Endodermal cell (in vitro differentiated cells): Measurements from ENCODE around the gene MPEG1. TPM values are rescaled to one million over a fixed set of nuclear protein-coding genes. Genes with fewer than 3 reads are reported as not detected.

Source experiments
- DNase-seq: peaks from one replicate; pipeline ENCODE4 v3.0.0-alpha.2; 2017
- H3K27ac ChIP-seq: 2 replicates; pipeline ENCODE4 v1.5.1; 2013; ENCODE audit warnings: mild to moderate bottlenecking, low read depth, low read length, moderate library complexity
- H3K27me3 ChIP-seq: 2 replicates; pipeline ENCODE4 v1.6.1; 2013; ENCODE audit warnings: mild to moderate bottlenecking, low read length, moderate library complexity; ENCODE audit not compliant: insufficient read depth, control insufficient read depth, poor library complexity, severe bottlenecking
- H3K36me3 ChIP-seq: 2 replicates; pipeline ENCODE4 v1.7.0; 2013; ENCODE audit warnings: mild to moderate bottlenecking, low read length, moderate library complexity; ENCODE audit not compliant: control insufficient read depth, insufficient read depth
- H3K4me1 ChIP-seq: one replicate; pipeline ENCODE4 v1.7.0; 2013; ENCODE audit warnings: low read length; ENCODE audit not compliant: control insufficient read depth, insufficient read depth
- H3K4me3 ChIP-seq: 2 replicates; pipeline ENCODE4 v1.5.1; 2013; ENCODE audit warnings: mild to moderate bottlenecking, low read length, moderate library complexity
- H3K9ac ChIP-seq: 2 replicates; pipeline ENCODE4 v1.6.1; 2013; ENCODE audit warnings: mild to moderate bottlenecking, low read length, moderate library complexity; ENCODE audit not compliant: poor library complexity, severe bottlenecking; ENCODE audit errors: extremely low read depth
- H3K9me3 ChIP-seq: 2 replicates; pipeline ENCODE4 v1.6.1; 2013; ENCODE audit warnings: mild to moderate bottlenecking, low read length, moderate library complexity; ENCODE audit not compliant: control insufficient read depth
- H3K27ac Mint-ChIP-seq: 2 replicates; pipeline ENCODE4 v1.8.0; 2020; ENCODE audit warnings: mixed read lengths
- H3K27me3 Mint-ChIP-seq: 2 replicates; pipeline ENCODE4 v1.8.0; 2021; ENCODE audit warnings: mild to moderate bottlenecking, mixed read lengths; ENCODE audit not compliant: insufficient read depth
- H3K36me3 Mint-ChIP-seq: 2 replicates; pipeline ENCODE4 v1.8.0; 2020; ENCODE audit warnings: low read depth, mixed read lengths
- H3K4me1 Mint-ChIP-seq: 2 replicates; pipeline ENCODE4 v1.8.0; 2020; ENCODE audit warnings: mixed read lengths
- H3K4me3 Mint-ChIP-seq: 2 replicates; pipeline ENCODE4 v1.8.0; 2020; ENCODE audit warnings: mild to moderate bottlenecking, moderate library complexity, mixed read lengths
- H3K9me3 Mint-ChIP-seq: 2 replicates; pipeline ENCODE4 v1.8.0; 2020; ENCODE audit warnings: mild to moderate bottlenecking, mixed read lengths
- WGBS, 2 experiments: methylation state at CpG; one replicate each; pipeline versions ENCODE4 v1.1.5 to v1.1.7; 2013; ENCODE audit warnings: missing lambda C conversion rate in 2 of 2, mixed read lengths in 1 of 2; ENCODE audit not compliant: insufficient coverage in 1 of 2, insufficient read length in 1 of 2; 5-methylcytosine and 5-hydroxymethylcytosine counted together
- total RNA-seq, 2 donors: library from RNA; stranded (reverse); fragmentation: NEBNext Ultra II Directional in 1 of 2; extraction: Animal tissue kit (Norgen Biotek cat#: 25700) in 1 of 2; gene quantifications; 2 replicates in 1 of 2; 3 replicates in 1 of 2; pipeline ENCODE4 v1.2.1, GENCODE V29; 2021
- TF ChIP-seq, protein P1 (sequence below): fragments of 200-600 bp; sonication (generic); conservative IDR thresholded peaks from 2 replicates; pipeline ENCODE4 v1.5.0; 2021; ENCODE audit warnings: antibody characterized with exemption, mild to moderate bottlenecking

Gene MPEG1
- total RNA-seq, 2 donors from 2014 or later: not detected

DNA sequence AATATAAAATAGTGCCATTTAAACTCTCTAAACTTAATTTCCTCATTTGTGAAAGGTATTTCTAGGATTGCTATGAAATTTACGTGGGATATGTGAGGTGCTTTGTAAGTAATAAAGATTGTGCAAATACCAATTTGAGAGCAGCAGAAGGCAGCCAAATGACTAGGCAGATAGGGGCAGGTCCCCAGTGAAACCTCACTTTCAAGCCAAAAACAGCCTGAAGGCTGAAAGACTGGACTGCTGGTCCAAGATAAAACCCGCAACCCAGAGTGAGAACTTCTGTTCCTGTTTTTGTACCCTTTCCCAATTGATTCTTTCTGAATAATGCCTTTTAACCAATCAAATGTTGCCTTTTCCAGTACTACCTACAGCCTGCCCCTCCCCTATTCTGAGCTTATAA, 33.6 kb downstream of the MPEG1 start:
- H3K4me1 Mint-ChIP-seq: peaks cover 17% of the 10 kb centered on the region
- peaks cover 18% of the 10 kb centered on the region for H3K9me3 ChIP-seq

GRCh38 chr11:59178402-59178801, 34.3 kb downstream of the MPEG1 start:
- Histone ChIP-seq H3K4me1 (peaks cover 5% of the 10 kb centered on the region), H3K9me3 (peaks cover 18% of the 10 kb centered on the region), H3K27ac (no peak overlapping the region), H3K4me3 (no peak overlapping the region), H3K36me3 (peaks cover 44% of the 10 kb centered on the region), H3K27me3 (no peaks in the 10 kb centered on the region), H3K9ac (no peak overlapping the region)
- no peak overlapping the region for H3K27ac Mint-ChIP-seq
- H3K4me3 Mint-ChIP-seq: no peak overlapping the region
- H3K9me3 Mint-ChIP-seq: no peaks in the 10 kb centered on the region
- no peak for DNase-seq
- peaks cover 22% of the 10 kb centered on the region for H3K4me1 Mint-ChIP-seq
- TF ChIP-seq, protein P1, sequence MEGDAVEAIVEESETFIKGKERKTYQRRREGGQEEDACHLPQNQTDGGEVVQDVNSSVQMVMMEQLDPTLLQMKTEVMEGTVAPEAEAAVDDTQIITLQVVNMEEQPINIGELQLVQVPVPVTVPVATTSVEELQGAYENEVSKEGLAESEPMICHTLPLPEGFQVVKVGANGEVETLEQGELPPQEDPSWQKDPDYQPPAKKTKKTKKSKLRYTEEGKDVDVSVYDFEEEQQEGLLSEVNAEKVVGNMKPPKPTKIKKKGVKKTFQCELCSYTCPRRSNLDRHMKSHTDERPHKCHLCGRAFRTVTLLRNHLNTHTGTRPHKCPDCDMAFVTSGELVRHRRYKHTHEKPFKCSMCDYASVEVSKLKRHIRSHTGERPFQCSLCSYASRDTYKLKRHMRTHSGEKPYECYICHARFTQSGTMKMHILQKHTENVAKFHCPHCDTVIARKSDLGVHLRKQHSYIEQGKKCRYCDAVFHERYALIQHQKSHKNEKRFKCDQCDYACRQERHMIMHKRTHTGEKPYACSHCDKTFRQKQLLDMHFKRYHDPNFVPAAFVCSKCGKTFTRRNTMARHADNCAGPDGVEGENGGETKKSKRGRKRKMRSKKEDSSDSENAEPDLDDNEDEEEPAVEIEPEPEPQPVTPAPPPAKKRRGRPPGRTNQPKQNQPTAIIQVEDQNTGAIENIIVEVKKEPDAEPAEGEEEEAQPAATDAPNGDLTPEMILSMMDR: no peak
- no peaks in the 10 kb centered on the region for H3K27me3 Mint-ChIP-seq
- peaks cover 22% of the 10 kb centered on the region for H3K36me3 Mint-ChIP-seq

More for the DNA sequence above, 33.6 kb downstream of the MPEG1 start:
- H3K4me1 ChIP-seq: peaks cover 5% of the 10 kb centered on the region
- H3K27me3 ChIP-seq: no peaks in the 10 kb centered on the region
- no peak overlapping the region for H3K9ac ChIP-seq
- H3K27ac Mint-ChIP-seq: no peak overlapping the region
- peaks cover 26% of the 10 kb centered on the region for H3K36me3 Mint-ChIP-seq
- DNase-seq: no peak
- WGBS, 2 experiments: 89 to 100% methylated on average over 1 to 2 of the region's 2 CpGs
- no peaks in the 10 kb centered on the region for H3K27me3 Mint-ChIP-seq
- H3K27ac ChIP-seq: no peak overlapping the region
- no peak overlapping the region for H3K4me3 ChIP-seq
- H3K36me3 ChIP-seq: peaks cover 51% of the 10 kb centered on the region
- H3K9me3 Mint-ChIP-seq: no peaks in the 10 kb centered on the region
- TF ChIP-seq, protein P1: no peak
- H3K4me3 Mint-ChIP-seq: no peak overlapping the region

- DNase-seq: no peak
- H3K27ac Mint-ChIP-seq: no peak overlapping the region
- Histone ChIP-seq H3K4me3 (no peak overlapping the region), H3K9me3 (peaks cover 18% of the 10 kb centered on the region), H3K4me1 (peaks cover 5% of the 10 kb centered on the region), H3K36me3 (peaks cover 24% of the 10 kb centered on the region), H3K27me3 (no peaks in the 10 kb centered on the region), H3K27ac (peak overlapping the region; percentile 98), H3K9ac (no peak overlapping the region)
- H3K9me3 Mint-ChIP-seq: no peaks in the 10 kb centered on the region
- no peaks in the 10 kb centered on the region for H3K27me3 Mint-ChIP-seq
- peaks cover 22% of the 10 kb centered on the region for H3K4me1 Mint-ChIP-seq
- TF ChIP-seq, protein P1: no peak
- H3K4me3 Mint-ChIP-seq: no peak overlapping the region
- 96 to 100% methylated on average over 6 to 7 of the region's 7 CpGs for WGBS, 2 experiments
- H3K36me3 Mint-ChIP-seq: peaks cover 9% of the 10 kb centered on the region
Measured at GRCh38 chr11:59176330-59176729, 36.4 kb downstream of the MPEG1 start.
